Liver (tissue), 9 donors: ENCODE data around the gene TSPAN32. TPM values are rescaled to one million over a fixed set of nuclear protein-coding genes. Genes with fewer than 3 reads are reported as not detected.

Source experiments
- DNase-seq: peaks from one replicate; pipeline ENCODE4 v3.0.0-alpha.2; 2017; ENCODE audit warnings: low spot score
- H3K27ac ChIP-seq, 2 donors: one replicate each; pipeline ENCODE4 v1.7.0; 2013; ENCODE audit warnings: inconsistent platforms in 2 of 2, low read length in 2 of 2, control low read depth in 1 of 2, low read depth in 1 of 2, mild to moderate bottlenecking in 1 of 2
- H3K27me3 ChIP-seq, 4 donors: one replicate each; pipeline versions ENCODE4 v1.6.1 to v1.7.0; 2013; ENCODE audit warnings: low read length in 3 of 4, inconsistent platforms in 1 of 4, mild to moderate bottlenecking in 1 of 4, moderate library complexity in 1 of 4; ENCODE audit not compliant: control insufficient read depth in 4 of 4, insufficient read depth in 4 of 4
- H3K36me3 ChIP-seq, 4 donors: one replicate each; pipeline versions ENCODE4 v1.6.1 to v1.7.0; 2013; ENCODE audit warnings: low read length in 3 of 4, mild to moderate bottlenecking in 3 of 4, low read depth in 1 of 4, moderate library complexity in 1 of 4; ENCODE audit not compliant: control insufficient read depth in 4 of 4, insufficient read depth in 3 of 4
- H3K4me1 ChIP-seq, 4 donors: one replicate each; pipeline versions ENCODE4 v1.6.1 to v1.7.0; 2013; ENCODE audit warnings: low read length in 3 of 4, mild to moderate bottlenecking in 3 of 4, moderate library complexity in 1 of 4; ENCODE audit not compliant: control insufficient read depth in 4 of 4, insufficient read depth in 4 of 4
- H3K4me3 ChIP-seq, 3 donors: one replicate each; pipeline versions ENCODE4 v1.6.1 to v1.7.0; 2013; ENCODE audit warnings: low read length in 3 of 3, control low read depth in 1 of 3, low read depth in 1 of 3, mild to moderate bottlenecking in 1 of 3
- H3K9ac ChIP-seq, 2 donors: one replicate each; pipeline ENCODE4 v1.7.0; 2013; ENCODE audit warnings: low read length in 2 of 2, mild to moderate bottlenecking in 2 of 2, moderate library complexity in 2 of 2, control low read depth in 1 of 2, low read depth in 1 of 2
- H3K9me3 ChIP-seq, 4 donors: one replicate each; pipeline versions ENCODE4 v1.6.1 to v1.7.0; 2013; ENCODE audit warnings: low read length in 3 of 4; ENCODE audit not compliant: control insufficient read depth in 4 of 4
- EGR1 ChIP-seq, 2 donors: IDR thresholded peaks; 2 replicates each; pipeline ENCODE4 v1.6.1; 2016 to 2018; ENCODE audit warnings: antibody characterized with exemption in 2 of 2, low read depth in 2 of 2
- FOXA1 ChIP-seq: IDR thresholded peaks from 2 replicates; pipeline ENCODE4 v1.6.1; 2016; ENCODE audit warnings: antibody characterized with exemption
- GABPA ChIP-seq, 2 donors: IDR thresholded peaks in 1 of 2; conservative IDR thresholded peaks in 1 of 2; 2 replicates each; pipeline ENCODE4 v1.6.1; 2016; ENCODE audit warnings: antibody characterized with exemption in 2 of 2, mild to moderate bottlenecking in 1 of 2, moderate library complexity in 1 of 2
- HNF4A ChIP-seq, 2 donors: conservative IDR thresholded peaks; 2 replicates each; pipeline ENCODE4 v1.6.1; 2016; ENCODE audit warnings: antibody characterized with exemption in 2 of 2, mild to moderate bottlenecking in 2 of 2
- HNF4G ChIP-seq: IDR thresholded peaks from 2 replicates; pipeline ENCODE4 v1.6.1; 2016; ENCODE audit warnings: antibody characterized with exemption
- JUND ChIP-seq, 2 donors: IDR thresholded peaks; 2 replicates each; pipeline ENCODE4 v1.6.1; 2016; ENCODE audit warnings: antibody characterized with exemption in 2 of 2
- NR2F2 ChIP-seq: IDR thresholded peaks from 2 replicates; pipeline ENCODE4 v1.6.1; 2016; ENCODE audit warnings: antibody characterized with exemption
- RAD21 ChIP-seq, 2 donors: IDR thresholded peaks; 2 replicates each; pipeline ENCODE4 v1.6.1; 2016; ENCODE audit warnings: antibody characterized with exemption in 2 of 2, mild to moderate bottlenecking in 2 of 2
- REST ChIP-seq: IDR thresholded peaks from 2 replicates; pipeline ENCODE4 v1.6.1; 2016; ENCODE audit warnings: antibody characterized with exemption, mild to moderate bottlenecking
- RXRA ChIP-seq, 2 donors: IDR thresholded peaks; 2 replicates each; pipeline ENCODE4 v1.6.1; 2017 to 2018; ENCODE audit warnings: antibody characterized with exemption in 2 of 2, mild to moderate bottlenecking in 1 of 2
- SP1 ChIP-seq: IDR thresholded peaks from 2 replicates; pipeline ENCODE4 v1.6.1; 2018; ENCODE audit warnings: antibody characterized with exemption, mild to moderate bottlenecking
- TAF1 ChIP-seq: conservative IDR thresholded peaks from 2 replicates; pipeline ENCODE4 v1.6.1; 2016; ENCODE audit warnings: antibody characterized with exemption, mild to moderate bottlenecking
- YY1 ChIP-seq: IDR thresholded peaks from 2 replicates; pipeline ENCODE4 v1.6.1; 2016; ENCODE audit warnings: antibody characterized with exemption, mild to moderate bottlenecking
- ZBTB33 ChIP-seq: IDR thresholded peaks from 2 replicates; pipeline ENCODE4 v1.6.1; 2016; ENCODE audit warnings: antibody characterized with exemption
- WGBS: extraction: QIAGEN DNeasy Blood & Tissue Kit; methylation state at CpG from one replicate; pipeline ENCODE4 v1.1.7; 2013; 5-methylcytosine and 5-hydroxymethylcytosine counted together
- polyA plus RNA-seq, 2 donors: library from polyadenylated mRNA; stranded (reverse) in 1 of 2; unstranded in 1 of 2; fragments of 200-250 nt in 1 of 2; fragments of >200 nt in 1 of 2; fragmentation: Nextera tagmentation in 1 of 2; extraction: Ambion mirVana in 1 of 2; gene quantifications; one replicate each; pipeline versions ENCODE4 v1.2.1 to v1.2.3, GENCODE V29; 2013 to 2015
- total RNA-seq, 2 donors: library from RNA; depleted of rRNA; stranded (reverse); fragments of >200 nt; gene quantifications; one replicate each; pipeline ENCODE4 v1.2.3, GENCODE V29; 2014
- TF ChIP-seq, protein P1 (sequence below): IDR thresholded peaks from 2 replicates; pipeline ENCODE4 v1.6.1; 2016; ENCODE audit warnings: antibody characterized with exemption
- TF ChIP-seq, protein P2 (sequence below): IDR thresholded peaks from 2 replicates; pipeline ENCODE4 v1.6.1; 2016; ENCODE audit warnings: antibody characterized with exemption
- donor health status: healthy.
- donor health status: healthy.
- donor health status: healthy.
- donor health status: healthy.
- donor health status: healthy.

TSPAN32 gene
- total and polyA plus RNA-seq, 4 donors: 0.25 to 71.4 (median 0.45) TPM

GRCh38 chr11:2306877-2307500 is 5.2 kb downstream of the TSPAN32 start (continued):
- TF ChIP-seq REST: no peak
- no peak for TF ChIP-seq JUND (IDR thresholded peaks at IDR 0.05)
- no peak for TF ChIP-seq YY1
- TF ChIP-seq, protein P1, sequence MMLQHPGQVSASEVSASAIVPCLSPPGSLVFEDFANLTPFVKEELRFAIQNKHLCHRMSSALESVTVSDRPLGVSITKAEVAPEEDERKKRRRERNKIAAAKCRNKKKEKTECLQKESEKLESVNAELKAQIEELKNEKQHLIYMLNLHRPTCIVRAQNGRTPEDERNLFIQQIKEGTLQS: no peak

- Histone ChIP-seq H3K9ac (no peak overlapping the region), H3K27me3 (no peaks in the 10 kb centered on the region), H3K4me3 (no peak overlapping the region), H3K9me3 (no peaks in the 10 kb centered on the region), H3K36me3 (no peaks in the 10 kb centered on the region), H3K27ac (no peak overlapping the region), H3K4me1 (peaks cover 6 to 37% (median 24%) of the 10 kb centered on the region in 4 donors)
- 89% methylated on average over 23 of the region's 23 CpGs for WGBS
- no peak for DNase-seq
- no peak for TF ChIP-seq ZBTB33
- TF ChIP-seq RXRA (IDR thresholded peaks at IDR 0.05): no peak
- TF ChIP-seq, protein P2, sequence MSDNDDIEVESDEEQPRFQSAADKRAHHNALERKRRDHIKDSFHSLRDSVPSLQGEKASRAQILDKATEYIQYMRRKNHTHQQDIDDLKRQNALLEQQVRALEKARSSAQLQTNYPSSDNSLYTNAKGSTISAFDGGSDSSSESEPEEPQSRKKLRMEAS: no peak
- TF ChIP-seq GABPA (IDR thresholded peaks at IDR 0.05 in 1 of 2, conservative IDR thresholded peaks at IDR 0.05 in 1 of 2): no peak
- no peak for TF ChIP-seq EGR1 (IDR thresholded peaks at IDR 0.05; ENCODE audit: low read depth in 2 of 2)
- no peak for TF ChIP-seq JUND (IDR thresholded peaks at IDR 0.05)
- no peak for TF ChIP-seq NR2F2
- TF ChIP-seq, protein P1: no peak
- TF ChIP-seq TAF1: no peak
- TF ChIP-seq HNF4G: no peak
- TF ChIP-seq HNF4A (conservative IDR thresholded peaks at IDR 0.05): no peak
- no peak for TF ChIP-seq RAD21 (IDR thresholded peaks at IDR 0.05)
- TF ChIP-seq FOXA1: no peak
- no peak for TF ChIP-seq SP1
Measured at GRCh38 chr11:2307501-2308331, 5.9 kb downstream of the TSPAN32 start.
